SK-N-SH (cell line): ENCODE results near the gene ODAD2.

Source experiments
- CTCF ChIP-seq: fragments of 200-600 bp; sonication (generic); IDR thresholded peaks from 2 replicates; pipeline ENCODE4 v1.6.1; 2017; ENCODE audit warnings: antibody characterized with exemption, mild to moderate bottlenecking, moderate library complexity
- EZH2phosphoT487 ChIP-seq: fragments of 200-600 bp; sonication (generic); IDR thresholded peaks from 2 replicates; pipeline ENCODE4 v1.6.1; 2017; ENCODE audit warnings: low read depth, mixed run types, mild to moderate bottlenecking, antibody characterized with exemption, moderate library complexity, borderline replicate concordance
- FOXM1 ChIP-seq: IDR thresholded peaks from 2 replicates; pipeline ENCODE4 v1.4.0; 2012; ENCODE audit warnings: low read depth, mild to moderate bottlenecking
- MAX ChIP-seq: IDR thresholded peaks from 2 replicates; pipeline ENCODE4 v1.4.0; 2012; ENCODE audit warnings: low read depth
- RAD21 ChIP-seq: IDR thresholded peaks from 2 replicates; pipeline ENCODE4 v1.6.1; 2012; ENCODE audit warnings: mild to moderate bottlenecking, low read length
- RCOR1 ChIP-seq: fragments of 150-350 bp; IDR thresholded peaks from 2 replicates; pipeline ENCODE4 v1.6.1; 2017; ENCODE audit warnings: antibody characterized with exemption, low read length
- YY1 ChIP-seq: IDR thresholded peaks from 2 replicates; pipeline ENCODE4 v1.4.0; 2012; ENCODE audit warnings: low read depth, mild to moderate bottlenecking

- TF ChIP-seq CTCF (no peak), RCOR1 (no peak), EZH2phosphoT487 (no peak), RAD21 (no peak), YY1 (no peak), FOXM1 (no peak), MAX (no peak)
These were observed 15.8 kb upstream of the ODAD2 start for GRCh38 chr10:28014651-28015050.
